Endothelial cell (in vitro differentiated cells): ENCODE measurements around the gene GALNT16. TPM values are rescaled to one million over a fixed set of nuclear protein-coding genes. Genes with fewer than 3 reads are reported as not detected.

Experiments used
- DNase-seq: peaks from one replicate; pipeline ENCODE4 v3.0.0; 2021; ENCODE audit warnings: low spot score
- H3K27ac Mint-ChIP-seq: one replicate; pipeline ENCODE4 v1.8.0; 2021; ENCODE audit warnings: mixed read lengths, inconsistent platforms; ENCODE audit not compliant: unreplicated experiment
- H3K27me3 Mint-ChIP-seq: one replicate; pipeline ENCODE4 v1.8.0; 2021; ENCODE audit warnings: mild to moderate bottlenecking, moderate library complexity, mixed read lengths, inconsistent platforms; ENCODE audit not compliant: unreplicated experiment
- H3K36me3 Mint-ChIP-seq: one replicate; pipeline ENCODE4 v1.8.0; 2021; ENCODE audit warnings: mild to moderate bottlenecking, low read depth, mixed read lengths, inconsistent platforms; ENCODE audit not compliant: unreplicated experiment
- H3K4me1 Mint-ChIP-seq: one replicate; pipeline ENCODE4 v1.8.0; 2021; ENCODE audit warnings: mild to moderate bottlenecking, mixed read lengths, inconsistent platforms; ENCODE audit not compliant: unreplicated experiment
- H3K4me3 Mint-ChIP-seq: one replicate; pipeline ENCODE4 v1.8.0; 2021; ENCODE audit warnings: mild to moderate bottlenecking, mixed read lengths, inconsistent platforms; ENCODE audit not compliant: unreplicated experiment
- H3K9me3 Mint-ChIP-seq: one replicate; pipeline ENCODE4 v1.8.0; 2021; ENCODE audit warnings: mixed read lengths, inconsistent platforms; ENCODE audit not compliant: unreplicated experiment
- CTCF ChIP-seq: fragments of 200-600 bp; sonication (generic); IDR thresholded peaks from one replicate; pipeline ENCODE4 v1.5.0; 2021; ENCODE audit warnings: antibody characterized with exemption; ENCODE audit not compliant: unreplicated experiment
- total RNA-seq: library from RNA; stranded (reverse); fragmentation: NEBNext Ultra II Directional; extraction: Animal tissue kit (Norgen Biotek cat#: 25700); gene quantifications from one replicate; pipeline ENCODE4 v1.2.1, GENCODE V29; 2021; ENCODE audit not compliant: unreplicated experiment

Gene GALNT16
- total RNA-seq, 1 donor from 2014 or later: 2.8 TPM

- Mint-ChIP-seq H3K9me3 (no peaks in the 10 kb centered on the region), H3K27ac (no peak overlapping the region), H3K4me1 (no peaks in the 10 kb centered on the region), H3K36me3 (no peaks in the 10 kb centered on the region), H3K4me3 (no peak overlapping the region), H3K27me3 (peaks cover 6% of the 10 kb centered on the region)
- TF ChIP-seq CTCF: no peak
- DNase-seq: no peak
Measured at GRCh38 chr14:69349091-69349777, 89.3 kb downstream of the GALNT16 start.

- no peaks in the 10 kb centered on the region for H3K9me3 Mint-ChIP-seq
- H3K4me3 Mint-ChIP-seq: no peak overlapping the region
- no peaks in the 10 kb centered on the region for H3K36me3 Mint-ChIP-seq
- DNase-seq: no peak
- peaks cover 3% of the 10 kb centered on the region for H3K4me1 Mint-ChIP-seq
- peaks cover 4% of the 10 kb centered on the region for H3K27me3 Mint-ChIP-seq
- no peak for TF ChIP-seq CTCF
- no peak overlapping the region for H3K27ac Mint-ChIP-seq
Measured at GRCh38 chr14:69350892-69351291, 90.9 kb downstream of the GALNT16 start.

GRCh38 chr14:69351385-69351784 lies 91.4 kb downstream of the GALNT16 start:
- no peak overlapping the region for H3K27ac Mint-ChIP-seq
- H3K27me3 Mint-ChIP-seq: peaks cover 4% of the 10 kb centered on the region
- no peak for TF ChIP-seq CTCF
- H3K9me3 Mint-ChIP-seq: no peaks in the 10 kb centered on the region
- DNase-seq: no peak
- H3K36me3 Mint-ChIP-seq: no peaks in the 10 kb centered on the region
- H3K4me3 Mint-ChIP-seq: no peak overlapping the region
- peaks cover 3% of the 10 kb centered on the region for H3K4me1 Mint-ChIP-seq

GRCh38 chr14:69351911-69352310 lies 92.0 kb downstream of the GALNT16 start:
- no peak overlapping the region for H3K4me3 Mint-ChIP-seq
- H3K27me3 Mint-ChIP-seq: peaks cover 5% of the 10 kb centered on the region
- no peak for DNase-seq
- H3K9me3 Mint-ChIP-seq: no peaks in the 10 kb centered on the region
- H3K4me1 Mint-ChIP-seq: peaks cover 3% of the 10 kb centered on the region
- no peak overlapping the region for H3K27ac Mint-ChIP-seq
- TF ChIP-seq CTCF: no peak
- no peaks in the 10 kb centered on the region for H3K36me3 Mint-ChIP-seq

GRCh38 chr14:69353168-69353567 lies 93.2 kb downstream of the GALNT16 start:
- Mint-ChIP-seq H3K27me3 (peaks cover 6% of the 10 kb centered on the region), H3K27ac (no peak overlapping the region), H3K4me1 (peaks cover 3% of the 10 kb centered on the region), H3K9me3 (no peaks in the 10 kb centered on the region), H3K36me3 (no peaks in the 10 kb centered on the region), H3K4me3 (no peak overlapping the region)
- no peak for TF ChIP-seq CTCF
- no peak for DNase-seq
